ENCODE data around the gene SHLD2.
A peak's percentile ranks its signal among the peaks of the same experiment; 100 is the strongest.
"Not testable (repeated sequence)": the region's sequence is repeated elsewhere in the genome, so short reads cannot be mapped to it uniquely, and the experiment has no call there.

SHLD2 gene

GRCh38 chr10:87094373-87095235 is at the start of gene SHLD2, which contains the start of gene GLUD1:
Gene SHLD2, plus strand, starts transcription at chr10:87095206. Its CDS starts 56,149 bp downstream, at chr10:87151355.
Gene GLUD1, minus strand, starts transcription at chr10:87094843. Its CDS starts 74 bp downstream, at chr10:87094769.
- peak; percentile 75 for DNase-seq

- DNase-seq: no peak
Observed at GRCh38 chr10:87045434-87045938, 49.5 kb upstream of the SHLD2 start.

GRCh38 chr10:87053111-87053510 is 41.9 kb upstream of the SHLD2 start:
- peak; percentile 47 for DNase-seq

- no peak for DNase-seq
Observed at GRCh38 chr10:87053577-87054181, 41.3 kb upstream of the SHLD2 start.

- no peak for DNase-seq
Observed at GRCh38 chr10:87054373-87055295, 40.4 kb upstream of the SHLD2 start.

GRCh38 chr10:87058171-87058570 is 36.8 kb upstream of the SHLD2 start:
- no peak for DNase-seq

- DNase-seq: no peak
Observed at GRCh38 chr10:87059401-87059800, 35.6 kb upstream of the SHLD2 start.

GRCh38 chr10:87060280-87060928 is 34.6 kb upstream of the SHLD2 start:
- no peak for DNase-seq

- DNase-seq: no peak
Observed at GRCh38 chr10:87064651-87065050, 30.4 kb upstream of the SHLD2 start.

GRCh38 chr10:87066178-87066577 is 28.8 kb upstream of the SHLD2 start:
- DNase-seq: no peak

GRCh38 chr10:87066865-87067264 is 28.1 kb upstream of the SHLD2 start:
- DNase-seq: no peak

- DNase-seq: no peak
Observed at GRCh38 chr10:87068281-87068680, 26.7 kb upstream of the SHLD2 start.

GRCh38 chr10:87072449-87072848 is 22.6 kb upstream of the SHLD2 start:
- DNase-seq: no peak

- DNase-seq: not testable (repeated sequence)
Observed at GRCh38 chr10:87076421-87076820, 18.6 kb upstream of the SHLD2 start.

- DNase-seq: no peak
Observed at GRCh38 chr10:87079106-87079836, 15.7 kb upstream of the SHLD2 start.

GRCh38 chr10:87080621-87081020 is 14.4 kb upstream of the SHLD2 start:
- not testable (repeated sequence) for DNase-seq

- DNase-seq: not testable (repeated sequence)
Observed at GRCh38 chr10:87081574-87081973, 13.4 kb upstream of the SHLD2 start.

- not testable (repeated sequence) for DNase-seq
Observed at GRCh38 chr10:87082219-87082618, 12.8 kb upstream of the SHLD2 start.

GRCh38 chr10:87083576-87084290 is 11.3 kb upstream of the SHLD2 start:
- DNase-seq: not testable (repeated sequence)

- not testable (repeated sequence) for DNase-seq
Observed at GRCh38 chr10:87084291-87084782, 10.7 kb upstream of the SHLD2 start.

GRCh38 chr10:87085537-87085936 is 9.5 kb upstream of the SHLD2 start:
- no peak for DNase-seq
